KBM-7 (cell line): ENCODE data around the gene FZD7.
A peak's percentile ranks its signal among the peaks of the same experiment; 100 is the strongest.

ENCODE experiments used
- DNase-seq: peaks from one replicate; pipeline ENCODE4 v3.0.0-alpha.2; 2015
- in situ Hi-C: fragments of 300-500 bp; cut with MboI; formaldehyde crosslinking; loops from 2 replicates; pipeline ENCODE4 v1.14.3; 2020; ENCODE audit warnings: low sequenced_read_pairs, low pct_unique_long_range_greater_than_20kb, mixed read lengths

FZD7 gene

GRCh38 chr2:202009019-202009481 is 24.6 kb upstream of the FZD7 start:
- no peak for DNase-seq

GRCh38 chr2:202009581-202009980 is 24.1 kb upstream of the FZD7 start:
- in situ Hi-C loops: no loop called here
- DNase-seq: no peak

More at GRCh38 chr2:202009019-202009481, 24.6 kb upstream of the FZD7 start:
- in situ Hi-C loops: no loop called here

GRCh38 chr2:202014318-202014717 is 19.3 kb upstream of the FZD7 start:
- in situ Hi-C loops: no loop called here
- no peak for DNase-seq

- DNase-seq: peak; percentile 37
Measured at GRCh38 chr2:202014759-202015211, 18.9 kb upstream of the FZD7 start.

GRCh38 chr2:202015471-202015870 is 18.2 kb upstream of the FZD7 start:
- in situ Hi-C loops: no loop called here
- no peak for DNase-seq

More at GRCh38 chr2:202014759-202015211, 18.9 kb upstream of the FZD7 start:
- in situ Hi-C loops: no loop called here

- DNase-seq: no peak
- in situ Hi-C loops: no loop called here
Measured at GRCh38 chr2:202016579-202017227, 17.0 kb upstream of the FZD7 start.

- in situ Hi-C loops: no loop called here
- DNase-seq: no peak
Measured at GRCh38 chr2:202017940-202018339, 15.7 kb upstream of the FZD7 start.

GRCh38 chr2:202018950-202019349 is 14.7 kb upstream of the FZD7 start:
- in situ Hi-C loops: no loop called here
- DNase-seq: no peak

GRCh38 chr2:202019689-202020450 is 13.8 kb upstream of the FZD7 start:
- no peak for DNase-seq
- in situ Hi-C loops: no loop called here

- in situ Hi-C loops: no loop called here
- no peak for DNase-seq
Measured at GRCh38 chr2:202022755-202023154, 10.9 kb upstream of the FZD7 start.

GRCh38 chr2:202023198-202023903 is 10.3 kb upstream of the FZD7 start:
- in situ Hi-C loops: no loop called here
- no peak for DNase-seq

- DNase-seq: no peak
- in situ Hi-C loops: no loop called here
Measured at GRCh38 chr2:202023904-202024266, 9.8 kb upstream of the FZD7 start.

- no peak for DNase-seq
- in situ Hi-C loops: no loop called here
Measured at GRCh38 chr2:202024871-202025270, 8.8 kb upstream of the FZD7 start.

GRCh38 chr2:202025816-202026215 is 7.8 kb upstream of the FZD7 start:
- no peak for DNase-seq
- in situ Hi-C loops: no loop called here

GRCh38 chr2:202026507-202026906 is 7.1 kb upstream of the FZD7 start:
- in situ Hi-C loops: no loop called here
- DNase-seq: no peak

- DNase-seq: no peak
- in situ Hi-C loops: no loop called here
Measured at GRCh38 chr2:202030691-202031090, 3.0 kb upstream of the FZD7 start.

- in situ Hi-C loops: no loop called here
- no peak for DNase-seq
Measured at GRCh38 chr2:202031246-202031951, 2.3 kb upstream of the FZD7 start.

- in situ Hi-C loops: no loop called here
- peak; percentile 81 for DNase-seq
Measured at GRCh38 chr2:202032846-202033316, 774 bp upstream of the FZD7 start.
